GM19324 (cell line): Measurements from ENCODE around the gene IL4I1.
"Not testable (repeated sequence)": the region's sequence is repeated elsewhere in the genome, so short reads cannot be mapped to it uniquely, and the experiment has no call there.

Source experiments
- ATAC-seq: cut with Tn5 transposase; IDR thresholded peaks from one replicate; pipeline ENCODE4 v1.9.1; 2021; ENCODE audit warnings: mild to moderate bottlenecking, moderate library complexity; ENCODE audit not compliant: unreplicated experiment, low FRiP score

The IL4I1 gene

GRCh38 chr19:49896863-49897621 is at the start of gene IL4I1:
Gene IL4I1 (minus strand): TSS chr19:49896887. CDS start chr19:49896160, 727 bp downstream.
- ATAC-seq, result peak; percentile 35

- no peak for ATAC-seq
Observed at GRCh38 chr19:49946415-49946814, 49.7 kb upstream of the IL4I1 start.

- ATAC-seq, result not testable (repeated sequence)
Observed at GRCh38 chr19:49944567-49944966, 47.9 kb upstream of the IL4I1 start.

- ATAC-seq, result no peak
Observed at GRCh38 chr19:49940482-49940791, 43.8 kb upstream of the IL4I1 start.

- ATAC-seq, result no peak
Observed at GRCh38 chr19:49939721-49940481, 43.2 kb upstream of the IL4I1 start.

GRCh38 chr19:49938662-49939061 is 42.0 kb upstream of the IL4I1 start:
- no peak for ATAC-seq

- ATAC-seq, result peak; percentile 54
Observed at GRCh38 chr19:49937750-49938381, 41.2 kb upstream of the IL4I1 start.

- ATAC-seq, result no peak
Observed at GRCh38 chr19:49936549-49936948, 39.9 kb upstream of the IL4I1 start.

GRCh38 chr19:49933643-49934042 is 37.0 kb upstream of the IL4I1 start:
- no peak for ATAC-seq

GRCh38 chr19:49932731-49933131 is 36.0 kb upstream of the IL4I1 start:
- ATAC-seq, result no peak

GRCh38 chr19:49932041-49932451 is 35.4 kb upstream of the IL4I1 start:
- ATAC-seq, result no peak

GRCh38 chr19:49931293-49932040 is 34.8 kb upstream of the IL4I1 start:
- ATAC-seq, result no peak

GRCh38 chr19:49930483-49931011 is 33.9 kb upstream of the IL4I1 start:
- no peak for ATAC-seq

GRCh38 chr19:49929611-49930482 is 33.2 kb upstream of the IL4I1 start:
- peak; percentile 71 for ATAC-seq

GRCh38 chr19:49929121-49929610 is 32.5 kb upstream of the IL4I1 start, which contains the start of the genes ATF5 and NUP62:
Gene ATF5 (plus strand): TSS chr19:49929205. CDS start chr19:49930851, 1,646 bp downstream.
Gene NUP62 (minus strand): TSS chr19:49929504. CDS start chr19:49909807, 19,697 bp downstream.
- peak; percentile 66 for ATAC-seq

- ATAC-seq, result no peak
Observed at GRCh38 chr19:49927526-49928264, 31.0 kb upstream of the IL4I1 start.

- ATAC-seq, result no peak
Observed at GRCh38 chr19:49926515-49926914, 29.8 kb upstream of the IL4I1 start.

- no peak for ATAC-seq
Observed at GRCh38 chr19:49925486-49925885, 28.8 kb upstream of the IL4I1 start.

GRCh38 chr19:49924881-49925210 is 28.2 kb upstream of the IL4I1 start:
- ATAC-seq, result not testable (repeated sequence)
